Activated CD4-positive, CD25-positive, alpha-beta regulatory T cell treated with anti-CD3 and anti-CD28 coated beads, Interleukin-2, amount 50 U/mL, for 72 hours (primary cell): ENCODE data around the gene ATP6V0A4.

Experiments
- DNase-seq: peaks from one replicate; pipeline ENCODE4 v3.0.0; 2021

Gene ATP6V0A4

GRCh38 chr7:138656952-138657351 lies 141.0 kb downstream of the ATP6V0A4 start:
- no peak for DNase-seq
